Stimulated activated CD4-positive, alpha-beta T cell treated with anti-CD3 and anti-CD28 coated beads, Interleukin-12 subunit alpha, Interleukin-12 subunit beta, amount 100 ng/mL, for 48 hours (primary cell): ENCODE results near the gene ZBTB44.
"Not testable (repeated sequence)": the region's sequence is repeated elsewhere in the genome, so short reads cannot be mapped to it uniquely, and the experiment has no call there.

ENCODE experiments used
- DNase-seq, 3 donors: peaks; one replicate each; pipeline ENCODE4 v3.0.0-alpha.2; 2020; ENCODE audit warnings: low read depth in 2 of 3, low spot score in 1 of 3

The ZBTB44 gene

DNA sequence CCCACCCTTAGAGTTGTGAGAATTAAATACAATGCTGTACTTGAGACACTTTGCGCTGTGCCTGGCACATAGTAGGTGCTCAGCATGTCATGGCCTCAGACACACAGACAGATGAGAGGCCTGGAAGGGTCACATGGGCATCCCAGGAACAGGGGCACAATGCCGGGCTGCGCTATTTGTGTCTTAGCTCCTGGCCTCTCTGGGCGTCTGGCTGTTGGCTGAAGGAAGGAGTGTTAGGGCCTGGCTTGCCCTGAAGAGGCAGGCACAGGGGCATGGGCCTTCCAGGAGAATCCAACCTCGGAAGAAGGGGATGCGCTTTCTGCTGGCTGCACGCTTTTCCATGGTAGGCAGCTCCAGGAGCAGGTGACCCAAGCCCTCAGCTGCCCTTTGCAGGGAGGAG is 113.7 kb downstream of the ZBTB44 start:
- no peak for DNase-seq

DNA sequence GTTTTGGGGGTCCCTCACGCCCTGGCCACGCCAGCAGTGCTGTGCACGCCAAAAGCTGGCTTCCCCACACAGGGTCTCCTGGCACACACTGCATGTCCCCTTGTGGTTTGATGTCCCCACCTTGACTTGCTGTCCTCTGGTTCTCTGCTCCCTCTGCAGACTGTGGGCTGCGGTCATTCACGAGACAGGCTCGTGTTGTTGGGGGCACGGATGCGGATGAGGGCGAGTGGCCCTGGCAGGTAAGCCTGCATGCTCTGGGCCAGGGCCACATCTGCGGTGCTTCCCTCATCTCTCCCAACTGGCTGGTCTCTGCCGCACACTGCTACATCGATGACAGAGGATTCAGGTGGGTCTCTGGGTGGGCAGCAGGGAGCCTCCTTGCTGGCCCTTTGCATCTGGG is 114.9 kb downstream of the ZBTB44 start:
- no peak for DNase-seq

DNA sequence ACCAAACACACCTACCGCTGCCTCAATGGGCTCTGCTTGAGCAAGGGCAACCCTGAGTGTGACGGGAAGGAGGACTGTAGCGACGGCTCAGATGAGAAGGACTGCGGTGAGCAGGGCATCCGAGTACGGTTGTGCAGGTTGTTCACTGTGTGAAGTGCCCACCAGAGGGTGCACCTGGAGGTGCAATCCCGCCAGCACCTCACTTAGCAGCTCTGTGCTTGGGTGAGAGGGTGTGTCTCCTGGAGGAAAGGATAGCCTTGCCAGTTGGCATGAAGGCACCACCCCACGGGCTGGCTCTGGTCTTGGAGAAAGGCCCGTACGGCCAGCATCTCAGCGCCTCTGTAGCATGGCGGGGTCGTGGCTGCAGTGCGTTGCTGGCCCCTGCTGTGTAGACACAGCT is 115.8 kb downstream of the ZBTB44 start:
- no peak for DNase-seq

DNA sequence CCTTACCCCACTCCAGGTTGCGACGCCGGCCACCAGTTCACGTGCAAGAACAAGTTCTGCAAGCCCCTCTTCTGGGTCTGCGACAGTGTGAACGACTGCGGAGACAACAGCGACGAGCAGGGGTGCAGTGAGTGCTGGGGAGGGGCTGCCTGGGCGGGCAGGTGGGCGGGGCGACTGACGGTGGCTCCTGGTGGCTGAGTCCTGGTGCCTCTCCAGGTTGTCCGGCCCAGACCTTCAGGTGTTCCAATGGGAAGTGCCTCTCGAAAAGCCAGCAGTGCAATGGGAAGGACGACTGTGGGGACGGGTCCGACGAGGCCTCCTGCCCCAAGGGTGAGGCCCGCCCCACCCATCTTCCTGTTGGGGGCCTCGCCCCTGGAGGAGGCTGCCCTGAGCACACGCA is 116.4 kb downstream of the ZBTB44 start:
- no peak for DNase-seq

DNA sequence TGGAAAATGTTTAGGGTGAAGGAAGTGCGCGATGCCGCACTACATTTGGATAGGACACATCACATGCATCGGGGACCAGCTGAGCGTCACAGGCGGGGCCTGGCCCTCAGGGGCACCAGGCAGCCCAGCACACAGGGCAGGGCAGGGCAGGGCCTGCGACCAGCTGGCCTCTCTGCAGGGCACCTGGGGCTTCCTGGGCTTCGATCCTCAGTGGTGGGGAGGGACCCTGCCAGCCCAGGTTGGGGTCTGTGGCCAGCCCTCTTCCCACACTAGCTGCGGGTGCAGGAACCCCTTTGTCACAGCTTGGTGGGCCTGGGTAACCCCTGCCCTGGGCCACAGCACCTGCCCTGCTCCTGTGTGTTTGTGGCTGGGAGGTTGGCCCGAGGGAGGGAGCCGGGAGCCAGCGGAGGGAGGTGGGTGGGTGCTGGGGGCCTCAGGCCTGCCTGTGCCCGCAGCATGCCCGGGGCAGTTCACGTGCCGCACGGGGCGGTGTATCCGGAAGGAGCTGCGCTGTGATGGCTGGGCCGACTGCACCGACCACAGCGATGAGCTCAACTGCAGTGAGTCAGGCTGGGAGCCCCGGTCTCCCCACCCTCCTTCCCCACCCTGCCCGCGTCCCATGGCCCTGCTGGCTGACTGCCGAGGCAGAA is 117.2 kb downstream of the ZBTB44 start:
- DNase-seq: no peak

DNA sequence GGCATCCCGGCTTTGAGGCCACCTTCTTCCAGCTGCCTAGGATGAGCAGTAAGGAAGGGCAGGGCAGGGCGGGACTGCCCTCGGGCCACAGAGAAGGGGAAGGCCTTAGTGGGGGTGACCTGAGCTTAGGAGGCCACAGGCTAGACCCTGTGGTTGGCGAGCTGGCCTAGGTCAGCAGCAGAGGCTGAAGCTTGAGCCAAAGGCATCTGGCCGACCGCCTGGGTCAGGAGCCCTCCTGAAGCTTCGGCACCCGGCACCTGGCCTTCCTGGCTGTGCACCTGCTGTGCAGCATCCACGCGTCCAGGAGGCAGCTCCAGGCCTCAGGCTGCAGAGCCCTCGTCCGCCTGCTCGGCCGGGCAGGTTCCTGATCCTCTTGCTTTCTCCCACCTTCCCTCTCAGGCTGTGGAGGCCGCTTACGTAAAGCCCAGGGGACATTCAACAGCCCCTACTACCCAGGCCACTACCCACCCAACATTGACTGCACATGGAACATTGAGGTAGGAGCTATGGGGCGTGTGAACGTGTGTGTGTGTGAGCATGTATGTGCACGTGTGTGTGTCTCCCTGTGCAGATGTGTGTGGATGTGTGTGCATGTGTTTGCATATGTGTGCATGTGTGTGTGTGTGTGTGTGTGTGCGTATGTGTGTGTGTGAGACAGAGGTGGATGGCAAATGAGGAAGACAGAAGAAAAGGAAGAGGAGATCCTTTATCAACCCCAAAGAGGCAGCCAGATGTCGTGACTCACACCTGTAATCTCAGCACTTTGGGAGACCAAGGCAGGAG is 120.3 kb downstream of the ZBTB44 start:
- DNase-seq: no peak

DNA sequence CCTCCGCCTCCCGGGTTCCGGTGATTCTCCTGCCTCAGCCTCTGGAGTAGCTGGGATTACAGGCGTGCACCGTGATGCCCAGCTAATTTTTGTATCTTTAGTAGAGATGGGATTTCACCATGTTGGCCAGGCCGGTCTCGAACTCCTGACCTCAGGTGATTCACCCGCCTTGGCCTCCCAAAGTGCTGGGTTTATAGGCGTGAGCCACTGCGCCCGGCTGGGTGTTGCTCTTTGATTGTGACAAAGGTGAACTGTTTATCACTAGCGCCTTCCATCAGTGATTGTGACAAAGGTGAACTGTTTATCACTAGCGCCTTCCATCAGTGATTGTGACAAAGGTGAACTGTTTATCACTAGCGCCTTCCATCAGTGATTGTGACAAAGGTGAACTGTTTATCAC is 121.2 kb downstream of the ZBTB44 start:
- not testable (repeated sequence) for DNase-seq

DNA sequence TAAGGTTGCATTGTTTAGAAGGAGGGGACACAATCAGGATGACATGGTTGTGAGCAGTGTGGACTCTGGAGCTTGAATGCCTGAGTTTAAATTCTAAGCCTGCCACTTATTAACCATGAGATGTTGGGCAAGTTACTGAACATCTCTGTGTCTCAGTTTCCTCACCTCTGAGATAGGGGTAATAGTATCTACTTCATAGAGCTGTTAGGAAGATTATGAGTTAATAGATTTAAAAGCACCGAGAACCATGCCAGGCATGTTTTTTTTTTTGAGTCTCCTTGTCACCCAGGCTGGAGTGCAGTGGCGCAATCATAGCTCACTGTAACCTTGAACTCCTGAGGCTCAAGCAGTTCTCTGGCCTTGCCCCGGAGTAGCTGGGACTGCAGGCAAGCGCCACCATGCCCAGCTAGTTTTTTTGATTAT is 121.9 kb downstream of the ZBTB44 start:
- no peak for DNase-seq

DNA sequence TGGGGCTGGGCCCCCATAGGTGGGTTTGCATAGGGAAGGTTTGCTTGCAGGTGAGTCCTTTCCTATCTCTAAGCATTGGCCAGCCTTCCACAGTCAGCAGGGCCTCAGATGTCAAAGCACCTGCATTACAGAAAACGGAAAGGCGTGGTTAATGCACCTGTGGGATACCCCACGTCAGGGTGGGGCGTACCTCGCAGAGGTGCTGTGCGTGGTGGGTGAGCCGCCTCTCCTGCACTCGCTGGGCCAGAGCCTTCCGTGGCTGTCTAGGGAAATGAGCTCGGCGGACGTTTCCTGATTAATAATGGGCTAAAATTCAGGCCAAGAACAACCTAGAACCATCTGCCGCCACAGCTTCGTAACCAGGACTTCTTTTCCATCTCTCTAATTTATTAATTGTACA is 122.8 kb downstream of the ZBTB44 start:
- no peak for DNase-seq

DNA sequence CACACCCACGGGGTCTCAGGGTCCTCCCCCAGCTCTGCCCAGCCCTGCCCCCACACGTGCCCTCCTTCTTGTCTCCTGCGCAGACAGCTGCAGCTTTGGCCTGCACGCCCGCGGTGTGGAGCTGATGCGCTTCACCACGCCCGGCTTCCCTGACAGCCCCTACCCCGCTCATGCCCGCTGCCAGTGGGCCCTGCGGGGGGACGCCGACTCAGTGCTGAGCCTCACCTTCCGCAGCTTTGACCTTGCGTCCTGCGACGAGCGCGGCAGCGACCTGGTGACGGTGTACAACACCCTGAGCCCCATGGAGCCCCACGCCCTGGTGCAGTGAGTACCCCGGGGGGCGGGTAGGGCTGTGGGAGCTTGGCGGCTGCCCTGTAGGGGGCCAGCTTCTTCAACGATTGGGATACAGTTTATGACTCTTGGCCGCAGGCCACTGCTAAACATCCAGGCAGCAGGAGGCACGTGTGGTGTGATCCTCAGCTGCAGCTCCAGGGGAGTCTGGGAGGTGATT is 124.3 kb downstream of the ZBTB44 start:
- no peak for DNase-seq

DNA sequence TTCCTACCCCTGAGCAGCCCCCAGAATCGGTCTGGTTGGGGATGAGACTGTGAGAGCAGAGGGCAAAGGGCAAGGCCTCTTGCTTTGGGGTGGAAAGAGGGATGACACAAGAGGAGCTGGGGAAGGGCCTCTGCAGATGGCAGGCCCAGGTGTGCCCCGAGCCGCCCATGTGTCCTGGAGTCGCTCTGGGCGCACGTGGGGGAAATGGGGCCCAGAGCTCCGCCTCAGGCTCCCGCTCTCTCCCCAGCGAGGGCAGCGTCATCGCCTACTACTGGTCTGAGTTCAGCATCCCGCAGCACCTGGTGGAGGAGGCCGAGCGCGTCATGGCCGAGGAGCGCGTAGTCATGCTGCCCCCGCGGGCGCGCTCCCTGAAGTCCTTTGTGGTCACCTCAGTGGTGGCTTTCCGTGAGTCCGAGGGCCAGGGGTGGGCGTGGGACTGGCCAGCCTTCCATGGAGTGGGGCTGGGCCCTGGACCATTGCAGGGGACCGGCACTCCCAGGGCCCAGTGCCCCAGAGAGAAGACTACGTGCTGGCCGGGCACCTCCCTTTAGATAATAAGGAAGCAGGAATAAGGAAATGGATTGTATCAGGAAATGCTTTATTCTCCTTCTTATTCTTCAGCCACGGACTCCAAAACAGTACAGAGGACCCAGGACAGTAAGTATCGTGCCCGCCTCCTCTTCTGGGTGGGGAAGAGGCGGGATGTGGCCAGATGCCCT is 125.1 kb downstream of the ZBTB44 start:
- no peak for DNase-seq

DNA sequence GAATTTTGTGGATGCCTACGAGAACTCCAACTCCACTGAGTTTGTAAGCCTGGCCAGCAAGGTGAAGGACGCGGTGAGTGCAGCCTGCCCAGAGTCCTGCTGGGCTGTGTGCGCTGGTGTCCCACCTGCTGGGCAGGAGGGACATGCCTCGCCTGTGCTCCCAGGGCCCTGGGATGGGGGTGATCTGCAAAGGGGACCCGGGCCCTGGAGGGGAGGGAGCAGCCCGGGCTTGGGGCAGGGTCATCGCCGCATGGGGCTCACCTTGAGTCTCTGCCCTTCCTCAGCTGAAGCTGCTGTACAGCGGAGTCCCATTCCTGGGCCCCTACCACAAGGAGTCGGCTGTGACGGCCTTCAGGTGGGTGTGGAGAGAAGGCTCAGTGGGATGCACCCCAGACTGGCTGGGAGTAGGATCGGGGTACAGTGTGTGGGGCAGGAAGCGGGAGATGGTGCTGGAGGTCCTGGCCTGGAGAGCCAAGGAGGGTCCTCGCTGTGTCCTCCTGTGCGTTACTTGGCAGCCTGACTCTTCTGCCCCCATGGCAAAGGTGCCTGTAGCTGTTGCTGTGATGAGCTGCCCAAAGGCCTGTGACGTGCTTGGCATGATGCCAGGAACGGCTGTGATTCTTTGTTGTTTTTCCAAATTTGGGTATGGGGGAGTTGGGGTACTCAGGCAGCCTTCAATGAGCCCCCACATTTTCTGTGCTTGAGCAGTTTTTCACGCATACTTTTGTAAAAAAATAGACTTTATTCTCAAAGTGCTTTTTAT is 126.0 kb downstream of the ZBTB44 start:
- DNase-seq: no peak

DNA sequence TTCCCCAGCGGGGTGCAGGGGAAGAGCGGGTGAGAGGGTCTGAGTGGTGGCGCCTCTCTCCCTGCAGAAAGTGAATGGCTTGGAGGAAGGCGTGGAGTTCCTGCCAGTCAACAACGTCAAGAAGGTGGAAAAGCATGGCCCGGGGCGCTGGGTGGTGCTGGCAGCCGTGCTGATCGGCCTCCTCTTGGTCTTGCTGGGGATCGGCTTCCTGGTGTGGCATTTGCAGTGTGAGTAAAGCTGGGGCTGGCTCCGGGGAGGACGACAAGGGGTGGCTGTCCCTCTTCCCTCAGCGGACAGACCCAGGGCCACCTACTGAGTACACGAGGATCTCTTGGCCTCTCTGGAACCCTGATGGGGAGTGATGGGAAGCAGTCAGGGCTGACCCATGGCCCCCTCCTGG is 126.7 kb downstream of the ZBTB44 start:
- no peak for DNase-seq

DNA sequence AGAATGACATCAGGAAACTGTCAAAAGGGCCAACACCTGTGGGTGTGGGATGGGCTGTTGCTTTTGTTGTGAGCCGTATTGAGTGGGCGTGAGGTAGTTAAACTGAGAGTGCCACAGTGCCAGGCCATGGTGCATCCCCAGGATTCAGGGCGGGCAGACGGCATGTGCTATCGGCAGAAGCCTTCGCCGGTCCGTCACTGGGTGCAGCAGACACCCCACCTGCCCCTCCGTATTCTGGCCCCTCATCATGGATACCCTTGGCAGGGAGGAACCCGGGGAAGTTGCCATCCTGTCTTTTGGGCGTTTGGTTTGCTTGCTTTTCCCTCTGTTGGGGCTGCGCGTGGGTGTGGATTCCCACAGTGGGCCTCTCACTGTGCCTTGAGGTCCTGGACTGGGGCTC is 127.6 kb downstream of the ZBTB44 start:
- no peak for DNase-seq

DNA sequence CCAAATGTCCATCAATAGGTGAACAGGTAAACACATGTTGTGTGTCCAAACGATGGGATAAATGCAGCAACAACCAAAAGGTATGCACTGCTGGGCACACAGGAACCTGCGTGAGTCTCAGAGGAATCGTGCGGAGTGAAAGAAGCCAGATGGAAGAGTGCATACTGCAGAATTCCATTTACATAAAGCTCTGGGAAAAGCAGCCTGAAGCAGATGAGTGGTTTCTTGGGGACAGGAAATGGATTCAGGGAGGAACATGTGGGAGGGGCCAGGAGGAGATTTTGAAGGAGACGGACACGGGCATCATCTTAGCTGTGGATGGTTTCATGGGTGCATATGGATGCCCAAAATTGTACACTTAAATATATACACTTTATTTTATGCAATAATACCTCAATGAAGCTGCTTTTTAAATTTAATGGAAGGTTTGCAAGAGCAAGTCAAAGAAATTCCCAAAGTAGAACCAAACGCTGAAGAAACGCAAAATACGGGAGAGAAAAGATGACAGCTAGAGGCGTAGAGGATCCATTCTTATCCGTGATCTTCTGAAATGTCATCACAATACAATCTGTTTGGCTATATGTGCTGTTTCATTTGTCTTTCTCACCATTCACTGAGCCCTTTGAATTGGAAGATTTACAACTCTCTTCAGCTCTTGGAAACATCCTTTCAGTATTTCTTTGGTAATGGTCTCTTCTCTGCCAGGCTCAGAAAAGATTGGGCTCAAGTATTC is 130.7 kb downstream of the ZBTB44 start:
- no peak for DNase-seq

DNA sequence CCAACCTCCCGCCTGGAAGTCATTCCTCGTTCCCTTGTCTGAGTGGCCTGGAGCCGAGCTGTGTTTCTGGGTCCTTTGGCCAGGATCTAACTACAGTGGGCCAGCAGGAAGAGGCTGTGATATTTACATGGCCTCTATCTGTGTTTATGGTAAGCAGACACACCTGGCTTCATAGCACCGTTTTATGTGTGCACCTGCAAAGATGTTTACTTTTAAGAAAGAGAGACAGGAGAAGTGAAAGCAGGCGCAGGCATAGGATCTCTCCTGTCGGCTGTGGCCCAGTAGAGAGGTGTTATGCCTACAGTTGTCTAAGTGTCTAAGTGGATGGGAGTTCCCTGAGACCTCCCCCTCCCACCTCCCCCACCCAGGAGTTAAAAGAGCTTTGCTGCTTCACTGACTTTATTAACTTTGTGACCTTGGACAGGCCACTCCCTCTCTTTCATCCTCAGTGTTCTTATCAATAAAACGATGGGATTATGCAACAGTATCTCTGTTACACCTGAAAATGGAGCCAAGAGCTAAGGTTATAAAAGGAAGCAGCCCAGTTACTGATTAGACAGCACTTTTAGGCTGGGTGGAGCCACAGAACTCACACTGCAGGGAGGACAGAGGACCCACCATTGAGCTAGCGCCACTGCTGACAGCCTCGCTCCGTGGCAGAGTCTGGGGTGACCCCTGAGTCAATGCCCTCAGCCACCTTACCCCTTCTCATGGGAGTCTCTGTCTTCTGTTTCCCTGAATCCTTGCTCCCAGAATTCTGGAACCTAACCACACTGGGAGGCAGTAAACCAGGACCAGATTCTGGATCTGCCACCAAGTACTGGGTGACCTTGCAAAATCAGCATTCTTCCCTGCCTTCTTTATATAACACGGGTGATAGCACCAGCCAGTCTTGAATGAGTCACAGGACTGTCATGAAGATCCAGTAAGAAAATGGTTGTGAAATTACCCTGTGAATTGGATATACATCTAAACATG is 133.1 kb downstream of the ZBTB44 start:
- DNase-seq: no peak

DNA sequence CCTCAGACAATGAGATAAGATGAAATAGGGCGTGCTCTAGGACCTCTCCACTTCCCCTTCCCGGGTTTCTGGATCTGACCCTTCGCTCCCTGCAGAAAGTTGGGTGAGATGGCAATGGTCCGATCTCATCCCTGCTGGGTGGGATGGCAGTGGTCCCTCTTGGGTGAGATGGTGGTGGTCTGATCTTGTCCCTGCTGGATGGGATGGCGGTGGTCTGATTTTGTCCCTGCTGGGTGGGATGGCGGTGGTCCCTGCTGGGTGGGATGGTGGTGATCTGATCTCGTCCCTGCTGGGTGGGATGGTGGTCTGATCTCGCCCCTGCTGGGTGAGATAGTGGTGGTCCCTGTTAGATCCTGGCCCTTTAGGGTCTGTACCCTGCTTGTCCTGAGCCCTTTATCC is 133.8 kb downstream of the ZBTB44 start:
- DNase-seq: no peak

DNA sequence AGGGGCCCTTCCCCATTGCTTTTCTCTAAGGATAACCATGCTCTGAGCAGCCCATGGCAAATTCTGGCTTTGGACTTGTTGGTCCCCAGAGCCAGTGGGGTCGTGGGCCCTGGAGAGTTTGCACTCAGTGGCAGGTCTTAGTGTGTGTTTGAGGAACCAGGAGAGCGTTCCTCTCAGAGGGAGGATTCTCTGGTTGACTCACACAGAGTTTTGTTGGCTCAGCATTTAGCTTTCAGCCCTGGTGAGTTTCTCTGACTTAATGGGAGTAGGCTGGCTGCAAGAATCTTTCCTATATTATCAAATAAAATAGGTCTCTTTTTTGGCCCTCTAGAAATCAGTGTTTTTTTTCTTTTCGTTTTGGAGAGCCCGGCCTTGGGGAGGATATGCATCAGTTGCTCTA is 134.2 kb downstream of the ZBTB44 start:
- no peak for DNase-seq
